GM23248 (cell line): ENCODE measurements around the gene MED12L.
"Not testable (repeated sequence)": the region's sequence is repeated elsewhere in the genome, so short reads cannot be mapped to it uniquely, and the experiment has no call there.

Source experiments
- EZH2 ChIP-seq: fragments of 200-600 bp; sonication (generic); IDR thresholded peaks from 2 replicates; pipeline ENCODE4 v1.6.1; 2018; ENCODE audit warnings: antibody characterized with exemption, mild to moderate bottlenecking; ENCODE audit not compliant: insufficient read depth, poor library complexity, severe bottlenecking
- EZH2phosphoT487 ChIP-seq: fragments of 200-600 bp; sonication (generic); IDR thresholded peaks from 2 replicates; pipeline ENCODE4 v1.6.1; 2018; ENCODE audit warnings: antibody characterized with exemption, moderate library complexity, mild to moderate bottlenecking, low read depth; ENCODE audit not compliant: insufficient read depth

DNA sequence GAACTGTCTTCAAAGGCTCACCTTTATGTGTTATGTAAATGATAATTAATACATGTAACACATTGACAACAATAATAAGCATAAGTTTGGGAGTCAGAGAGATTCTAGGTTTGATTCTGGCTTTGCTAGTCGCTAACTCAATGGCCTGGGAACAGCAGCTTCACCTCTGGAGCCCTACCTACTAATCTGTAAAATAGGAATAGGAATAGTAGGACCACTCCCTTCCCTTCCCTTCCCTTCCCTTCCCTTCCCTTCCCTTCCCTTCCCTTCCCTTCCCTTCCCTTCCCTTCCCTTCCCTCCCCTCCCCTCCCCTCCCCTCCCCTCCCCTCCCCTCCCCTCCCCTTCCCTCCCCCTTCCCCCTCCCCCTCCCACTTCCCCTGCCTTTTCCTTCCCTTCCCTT lies 4.4 kb upstream of the MED12L start:
- TF ChIP-seq EZH2phosphoT487, EZH2: not testable (repeated sequence)
